Muscle layer of colon (tissue), 2 donors: ENCODE measurements around the gene PCBP3.
"Not testable (repeated sequence)": the region's sequence is repeated elsewhere in the genome, so short reads cannot be mapped to it uniquely, and the experiment has no call there.

Source experiments
- H3K27ac ChIP-seq: one replicate; pipeline ENCODE4 v1.7.0; 2013; ENCODE audit warnings: low read depth, mild to moderate bottlenecking, low read length, moderate library complexity
- H3K27me3 ChIP-seq, 2 donors: one replicate each; pipeline ENCODE4 v1.7.0; 2013; ENCODE audit warnings: low read length in 2 of 2, mild to moderate bottlenecking in 2 of 2; ENCODE audit not compliant: insufficient read depth in 2 of 2, control insufficient read depth in 1 of 2
- H3K36me3 ChIP-seq: one replicate; pipeline ENCODE4 v1.7.0; 2013; ENCODE audit warnings: mild to moderate bottlenecking, low read length; ENCODE audit not compliant: insufficient read depth
- H3K4me1 ChIP-seq: one replicate; pipeline ENCODE4 v1.7.0; 2013; ENCODE audit warnings: mild to moderate bottlenecking, low read length; ENCODE audit not compliant: insufficient read depth
- H3K4me3 ChIP-seq, 2 donors: one replicate each; pipeline ENCODE4 v1.7.0; 2013; ENCODE audit warnings: low read length in 2 of 2, low read depth in 1 of 2, mild to moderate bottlenecking in 1 of 2, moderate library complexity in 1 of 2
- H3K9ac ChIP-seq: one replicate; pipeline ENCODE4 v1.7.0; 2013; ENCODE audit warnings: low read length
- H3K9me3 ChIP-seq: one replicate; pipeline ENCODE4 v1.7.0; 2013; ENCODE audit warnings: mild to moderate bottlenecking, low read length
- donor health status: abdominal sarcoma.
- donor health status: Adenocarcinoma of cecum.

PCBP3 gene

DNA sequence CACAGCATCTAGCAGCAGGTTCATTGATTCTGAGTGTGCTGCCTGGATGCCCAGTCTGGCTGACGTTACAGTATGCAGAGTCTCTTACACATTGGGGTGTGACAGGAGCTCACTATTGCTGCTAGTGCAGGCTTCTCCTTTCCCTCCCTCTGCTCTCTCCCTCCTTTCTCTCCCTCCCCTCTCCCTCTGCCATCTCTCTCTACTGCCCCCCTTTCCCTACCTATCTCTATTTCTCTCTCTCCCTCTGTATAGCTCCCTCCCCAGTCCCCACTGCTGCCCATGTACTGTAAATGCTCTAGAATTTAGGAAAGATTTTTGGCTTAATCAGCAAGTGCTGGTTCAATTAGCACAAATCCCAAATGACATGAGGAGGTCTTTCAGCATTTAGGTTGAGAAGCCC, 62.8 kb downstream of the PCBP3 start:
- no peak overlapping the region for H3K27ac ChIP-seq
- no peaks in the 10 kb centered on the region for H3K9me3 ChIP-seq
- no peak overlapping the region for H3K4me3 ChIP-seq
- H3K9ac ChIP-seq: no peak overlapping the region
- no peaks in the 10 kb centered on the region for H3K27me3 ChIP-seq
- no peaks in the 10 kb centered on the region for H3K4me1 ChIP-seq
- H3K36me3 ChIP-seq: no peaks in the 10 kb centered on the region

DNA sequence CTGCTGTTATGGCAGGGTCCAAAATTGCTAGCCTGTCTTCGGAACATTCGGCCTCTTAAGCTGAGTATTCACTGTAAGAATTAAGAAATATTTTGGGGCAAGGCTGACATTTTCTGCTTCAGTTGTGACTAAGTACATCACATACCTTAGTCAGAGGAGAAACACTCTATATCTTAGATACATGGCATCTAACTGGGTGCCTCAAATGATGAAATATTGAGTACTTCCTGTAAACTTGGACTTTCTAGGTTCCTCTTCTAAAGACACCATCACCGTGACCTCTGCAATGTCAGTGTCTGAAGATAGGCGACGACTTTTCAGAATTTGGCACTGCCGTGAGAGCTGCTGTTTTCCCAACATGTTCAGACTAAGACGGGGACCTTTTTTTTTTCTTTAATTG, 65.6 kb downstream of the PCBP3 start:
- Histone ChIP-seq H3K4me3 (no peak overlapping the region), H3K9ac (no peak overlapping the region), H3K27ac (no peak overlapping the region), H3K9me3 (no peaks in the 10 kb centered on the region), H3K4me1 (no peaks in the 10 kb centered on the region), H3K36me3 (no peaks in the 10 kb centered on the region), H3K27me3 (no peaks in the 10 kb centered on the region)

DNA sequence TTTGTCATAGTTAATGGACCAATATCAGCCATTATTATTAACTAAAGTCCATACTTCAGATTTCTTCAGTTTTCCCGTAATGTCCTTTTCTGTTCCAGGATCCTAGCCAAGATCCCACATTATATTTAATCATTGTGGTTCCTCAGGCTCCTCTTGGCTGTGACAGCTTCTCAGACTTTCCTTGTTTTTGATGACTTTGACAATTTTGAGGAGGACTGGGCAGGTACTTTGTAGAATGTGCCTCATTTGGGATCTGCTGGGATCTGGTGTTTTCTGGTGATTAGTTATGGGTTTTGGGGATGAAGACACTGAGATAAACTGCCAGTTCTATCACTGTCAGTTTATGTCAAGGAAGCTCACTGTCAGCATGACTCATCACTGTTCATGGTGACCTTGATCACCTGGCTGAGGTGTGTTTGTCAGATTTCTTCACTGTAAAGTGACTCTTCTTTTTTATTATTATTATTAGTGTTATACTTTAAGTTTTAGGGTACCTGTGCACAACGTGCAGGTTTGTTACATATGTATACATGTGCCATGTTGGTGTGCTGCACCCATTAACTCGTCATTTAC, 66.3 kb downstream of the PCBP3 start:
- H3K36me3 ChIP-seq: no peaks in the 10 kb centered on the region
- H3K27me3 ChIP-seq: no peaks in the 10 kb centered on the region
- H3K9me3 ChIP-seq: no peaks in the 10 kb centered on the region
- H3K4me1 ChIP-seq: no peaks in the 10 kb centered on the region
- H3K27ac ChIP-seq: no peak overlapping the region
- no peak overlapping the region for H3K9ac ChIP-seq
- H3K4me3 ChIP-seq: no peak overlapping the region

DNA sequence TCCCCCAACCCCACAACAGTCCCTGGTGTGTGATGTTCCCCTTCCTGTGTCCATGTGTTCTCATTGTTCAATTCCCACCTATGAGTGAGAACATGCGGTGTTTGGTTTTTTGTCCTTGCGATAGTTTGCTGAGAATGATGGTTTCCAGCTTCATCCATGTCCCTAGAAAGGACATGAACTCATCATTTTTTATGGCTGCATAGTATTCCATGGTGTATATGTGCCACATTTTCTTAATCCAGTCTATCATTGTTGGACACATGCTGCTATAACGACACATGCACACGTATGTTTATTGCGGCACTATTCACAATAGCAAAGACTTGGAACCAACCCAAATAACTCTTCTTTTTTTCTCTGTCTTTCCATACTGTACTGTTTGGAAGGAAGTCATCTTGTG, 66.8 kb downstream of the PCBP3 start:
- H3K27ac ChIP-seq, H3K36me3 ChIP-seq, H3K4me3 ChIP-seq, H3K9me3 ChIP-seq, H3K9ac ChIP-seq, H3K4me1 ChIP-seq, H3K27me3 ChIP-seq: not testable (repeated sequence)

DNA sequence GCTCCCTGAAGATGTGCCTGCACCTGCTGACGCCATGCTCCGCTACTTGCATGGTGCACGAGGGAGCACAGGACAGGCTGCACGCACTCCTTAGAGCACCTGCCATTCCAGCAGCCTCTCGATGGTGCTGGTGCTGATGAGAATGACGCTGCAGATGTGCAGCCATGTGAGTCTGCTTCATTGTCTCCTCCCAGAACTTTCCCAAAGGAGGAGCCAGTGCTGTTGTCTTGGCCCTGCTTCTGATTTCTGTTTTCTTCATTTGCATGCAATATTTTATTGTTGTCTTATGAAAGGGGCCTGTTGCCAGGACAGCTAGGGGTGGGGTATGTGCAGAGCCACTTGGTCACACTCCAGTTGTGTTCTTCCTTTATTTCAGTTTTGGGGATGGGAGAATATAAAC, 70.1 kb downstream of the PCBP3 start:
- Histone ChIP-seq H3K4me1 (no peaks in the 10 kb centered on the region), H3K9me3 (no peaks in the 10 kb centered on the region), H3K27me3 (no peaks in the 10 kb centered on the region), H3K27ac (no peak overlapping the region), H3K36me3 (no peaks in the 10 kb centered on the region), H3K4me3 (no peak overlapping the region), H3K9ac (no peak overlapping the region)

DNA sequence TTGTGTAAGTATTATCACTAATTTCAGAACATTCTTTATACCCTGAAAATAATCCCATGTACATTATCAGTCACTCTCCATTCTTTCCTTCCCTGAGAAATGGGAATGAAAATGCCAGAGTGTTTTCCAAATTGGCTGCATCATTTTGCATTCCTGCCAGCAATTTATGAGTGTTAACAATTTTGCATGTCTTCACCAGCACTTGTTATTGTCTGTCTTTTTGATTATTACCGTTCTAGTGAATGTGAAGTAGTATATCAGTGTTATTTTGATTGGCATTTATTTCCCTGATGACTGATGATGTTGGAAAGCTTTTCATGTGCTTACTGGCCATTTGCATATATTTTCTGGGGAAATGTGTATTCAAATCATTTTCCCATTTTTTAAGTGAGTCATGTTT, 71.9 kb downstream of the PCBP3 start:
- no peaks in the 10 kb centered on the region for H3K9me3 ChIP-seq
- H3K9ac ChIP-seq: no peak overlapping the region
- H3K36me3 ChIP-seq: no peaks in the 10 kb centered on the region
- H3K27ac ChIP-seq: no peak overlapping the region
- no peaks in the 10 kb centered on the region for H3K27me3 ChIP-seq
- H3K4me3 ChIP-seq: no peak overlapping the region
- no peaks in the 10 kb centered on the region for H3K4me1 ChIP-seq

DNA sequence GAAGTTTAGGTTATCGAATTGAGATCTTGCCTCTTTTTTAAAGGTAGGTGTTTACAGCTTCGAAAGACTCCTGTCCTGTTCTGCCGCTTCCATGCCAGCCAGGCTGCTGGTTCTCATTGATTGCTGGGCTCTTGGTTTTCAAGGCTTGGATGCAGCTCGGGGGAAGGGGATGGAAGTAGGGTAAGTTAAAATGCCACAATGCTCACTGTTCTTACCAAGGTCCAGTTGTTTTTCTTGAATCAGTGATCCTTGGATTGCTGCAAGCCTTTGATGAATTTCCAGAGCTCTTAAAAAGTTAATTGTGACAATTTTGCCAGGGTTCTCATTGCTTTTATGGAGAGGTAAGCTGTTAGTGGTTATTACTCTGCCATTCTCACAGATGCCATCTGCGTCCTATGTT, 74.9 kb downstream of the PCBP3 start:
- no peak overlapping the region for H3K27ac ChIP-seq
- no peaks in the 10 kb centered on the region for H3K4me1 ChIP-seq
- H3K9ac ChIP-seq: no peak overlapping the region
- H3K36me3 ChIP-seq: no peaks in the 10 kb centered on the region
- H3K9me3 ChIP-seq: no peaks in the 10 kb centered on the region
- no peak overlapping the region for H3K4me3 ChIP-seq
- H3K27me3 ChIP-seq: no peaks in the 10 kb centered on the region

DNA sequence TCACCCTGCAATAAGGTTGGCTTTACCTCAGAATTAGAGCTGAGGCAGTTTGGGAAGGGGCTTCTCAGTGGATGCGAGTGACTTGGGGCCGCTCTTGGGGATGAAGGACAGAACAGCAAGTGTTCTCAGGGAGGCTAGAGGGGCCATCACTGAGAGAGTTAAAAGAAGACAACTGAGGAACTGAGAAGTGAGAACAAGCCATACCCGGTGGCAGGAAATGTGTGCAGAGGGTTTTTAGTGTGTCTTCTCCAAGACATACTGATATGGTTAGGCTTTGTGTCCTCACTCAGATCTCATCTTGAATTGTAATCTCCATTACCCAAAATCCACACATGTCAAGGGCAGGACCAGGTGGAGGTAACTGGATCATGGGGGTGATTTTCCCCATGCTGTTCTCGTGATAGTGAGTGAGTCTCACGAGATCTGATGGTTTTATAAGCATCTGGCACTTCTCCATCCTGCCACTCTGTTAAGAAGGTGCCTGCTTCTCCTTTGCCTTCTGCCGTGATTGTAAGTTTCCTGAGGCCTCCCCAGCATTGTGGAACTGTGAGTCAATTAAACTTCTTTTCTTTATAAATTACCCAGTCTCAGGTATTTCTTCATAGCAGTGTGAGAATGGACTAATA, 75.8 kb downstream of the PCBP3 start:
- Histone ChIP-seq H3K4me1 (no peaks in the 10 kb centered on the region), H3K27ac (no peak overlapping the region), H3K9ac (no peak overlapping the region), H3K36me3 (no peaks in the 10 kb centered on the region), H3K9me3 (no peaks in the 10 kb centered on the region), H3K27me3 (no peaks in the 10 kb centered on the region), H3K4me3 (no peak overlapping the region)

DNA sequence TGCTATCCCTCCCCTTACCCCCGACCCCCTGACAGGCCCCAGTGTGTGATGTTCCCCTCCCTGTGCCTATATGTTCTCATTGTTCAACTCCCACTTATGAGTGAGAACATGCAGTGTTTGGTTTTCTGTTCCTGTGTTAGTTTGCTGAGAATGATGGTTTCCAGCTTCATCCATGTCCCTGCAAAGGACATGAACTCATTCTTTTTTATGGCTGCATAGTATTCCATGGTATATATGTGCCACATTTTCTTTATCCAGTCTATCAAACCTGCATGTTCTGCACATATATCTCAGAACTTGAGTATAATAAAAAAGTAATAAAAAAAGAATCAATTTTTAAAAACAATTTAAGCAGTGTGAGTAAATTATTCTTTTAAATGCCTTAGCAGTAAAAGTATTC, 76.7 kb downstream of the PCBP3 start:
- not testable (repeated sequence) for H3K27me3 ChIP-seq, H3K27ac ChIP-seq, H3K9me3 ChIP-seq, H3K4me1 ChIP-seq, H3K9ac ChIP-seq, H3K36me3 ChIP-seq, H3K4me3 ChIP-seq

DNA sequence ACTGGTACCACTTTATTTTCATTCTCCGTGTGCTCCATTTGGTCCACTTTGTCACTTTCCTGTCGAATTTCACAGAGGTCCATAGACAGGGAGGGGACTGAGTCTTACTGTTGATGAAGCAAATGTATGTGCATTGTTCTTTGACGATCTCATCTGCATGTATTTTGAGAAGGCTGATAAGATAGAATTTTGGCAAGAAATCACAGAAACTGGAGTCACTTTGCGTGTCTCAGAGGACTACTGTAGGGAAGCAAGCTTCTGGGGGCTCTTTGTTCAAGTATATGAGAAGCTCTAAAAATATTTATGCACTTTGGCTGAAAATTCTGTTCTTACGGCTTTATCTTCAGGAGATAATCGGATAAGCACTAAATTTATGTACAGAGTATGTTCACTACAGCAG, 78.1 kb downstream of the PCBP3 start:
- Histone ChIP-seq H3K36me3 (no peaks in the 10 kb centered on the region), H3K27me3 (no peaks in the 10 kb centered on the region), H3K4me1 (no peaks in the 10 kb centered on the region), H3K9ac (no peak overlapping the region), H3K27ac (no peak overlapping the region), H3K9me3 (no peaks in the 10 kb centered on the region), H3K4me3 (no peak overlapping the region)

DNA sequence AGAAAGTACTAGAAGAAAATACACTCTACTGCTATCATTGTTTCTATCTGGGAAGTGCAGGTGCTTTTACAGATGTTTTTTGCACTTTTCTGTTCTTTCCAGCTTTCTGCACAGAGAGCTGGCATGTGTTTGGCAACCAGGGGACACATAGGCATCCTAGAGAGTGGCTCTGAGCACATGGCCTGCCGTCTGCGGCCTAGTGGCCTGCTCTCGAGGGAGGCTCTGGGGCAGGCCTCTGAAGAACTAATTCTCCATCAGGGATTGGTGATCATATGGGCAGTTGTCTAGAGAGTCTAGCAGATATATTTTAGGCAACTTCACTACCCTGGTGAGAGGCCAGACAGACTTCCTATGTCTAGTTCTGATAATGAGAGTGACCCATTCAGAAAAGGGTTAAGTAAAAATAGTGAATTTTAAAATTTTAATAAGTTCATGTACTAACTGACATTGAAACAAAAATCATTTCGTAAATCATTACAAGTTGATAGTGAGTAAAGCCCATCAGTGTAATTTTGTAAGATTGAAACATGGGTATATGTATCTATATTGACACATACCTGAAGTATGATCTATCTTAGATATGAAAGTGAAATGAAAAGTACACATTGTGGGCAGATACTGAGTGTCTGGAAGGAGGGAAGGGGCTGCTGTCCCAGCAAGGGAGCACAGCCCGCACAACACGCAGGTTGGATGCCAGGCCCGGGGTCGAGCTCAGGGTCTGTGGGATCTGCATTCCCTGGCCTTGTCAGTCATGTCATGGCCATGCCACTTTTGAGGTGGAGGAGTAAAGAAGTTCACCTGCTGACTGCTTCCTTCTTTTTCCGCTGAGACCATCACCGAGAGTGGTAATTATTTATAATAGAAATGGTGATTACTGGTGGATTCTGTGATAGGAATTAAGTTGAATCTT, 79.8 kb downstream of the PCBP3 start:
- Histone ChIP-seq H3K9me3 (no peaks in the 10 kb centered on the region), H3K36me3 (no peaks in the 10 kb centered on the region), H3K4me3 (no peak overlapping the region), H3K27me3 (no peaks in the 10 kb centered on the region), H3K9ac (no peak overlapping the region), H3K27ac (no peak overlapping the region), H3K4me1 (no peaks in the 10 kb centered on the region)
